ENCODE data around the gene ZFAND2A.
"Not testable (repeated sequence)": the region's sequence is repeated elsewhere in the genome, so short reads cannot be mapped to it uniquely, and the experiment has no call there.

GRCh38 chr7:1171516-1171915 lies 11.5 kb upstream of the ZFAND2A start:
- TF ChIP-seq CTCF (IDR thresholded peaks at IDR 0.05 in 4 of 5, conservative IDR thresholded peaks at IDR 0.05 in 1 of 5); POLR2A (IDR thresholded peaks at IDR 0.05): not testable (repeated sequence)

Measured in gastrocnemius medialis (tissue), 4 donors.